GM18517 (cell line): ENCODE data around the gene GRK5.
"Not testable (repeated sequence)": the region's sequence is repeated elsewhere in the genome, so short reads cannot be mapped to it uniquely, and the experiment has no call there.

ENCODE experiments used
- ATAC-seq: cut with Tn5 transposase; IDR thresholded peaks from one replicate; pipeline ENCODE4 v1.9.1; 2021; ENCODE audit warnings: mild to moderate bottlenecking, moderate library complexity; ENCODE audit not compliant: unreplicated experiment

GRK5 gene

DNA sequence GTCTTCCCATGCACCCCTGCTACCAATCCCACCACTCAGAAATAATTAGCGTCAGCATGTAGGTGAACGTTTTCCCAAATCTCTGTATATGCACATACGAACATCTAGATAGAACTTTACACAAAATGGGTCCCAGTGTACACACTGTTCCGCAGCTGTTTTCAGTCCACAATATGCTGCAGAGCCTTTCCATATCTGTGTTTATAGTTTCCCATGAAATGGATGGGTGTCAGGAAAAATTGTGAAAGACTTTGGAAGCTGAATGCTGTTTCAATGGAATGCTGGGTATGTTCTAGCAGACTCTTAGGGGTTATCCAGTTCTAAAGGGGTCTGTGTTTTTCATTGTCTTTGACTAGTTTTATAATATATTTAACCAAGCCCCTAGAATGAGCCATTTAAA is 13.8 kb downstream of the GRK5 start:
- ATAC-seq: no peak

- ATAC-seq: no peak
Observed at GRCh38 chr10:119221666-119222065, 14.3 kb downstream of the GRK5 start.

GRCh38 chr10:119222537-119222936 is 15.2 kb downstream of the GRK5 start:
- ATAC-seq: no peak

- ATAC-seq: no peak
Observed at GRCh38 chr10:119222966-119223386, 15.6 kb downstream of the GRK5 start.

DNA sequence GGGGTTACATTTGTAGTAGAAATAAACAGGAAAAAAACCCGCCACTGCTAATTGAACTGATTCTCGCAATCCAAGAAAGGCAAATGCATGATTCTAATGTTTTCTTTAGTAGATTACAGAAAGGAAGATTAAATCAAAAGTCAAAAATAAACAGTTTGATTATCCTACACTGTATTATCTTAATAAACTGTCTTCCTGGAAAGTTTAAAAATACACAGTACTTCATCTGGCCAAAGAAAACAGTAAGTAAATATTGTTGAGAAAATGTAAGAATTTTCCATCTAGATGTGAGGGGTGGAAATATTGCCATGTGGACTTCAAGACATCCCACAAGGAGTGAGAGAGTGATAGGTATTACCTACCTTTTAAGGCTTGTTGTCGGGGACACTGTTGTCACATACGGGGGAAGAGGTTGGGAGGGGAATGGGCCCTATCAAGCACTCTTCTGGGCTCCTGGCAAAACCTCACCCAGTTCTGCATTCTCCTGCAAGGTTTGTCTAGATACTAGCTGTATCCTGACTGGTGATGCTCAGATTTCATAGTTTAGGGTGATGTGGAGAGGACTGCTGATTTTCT is 17.8 kb downstream of the GRK5 start:
- ATAC-seq: no peak

DNA sequence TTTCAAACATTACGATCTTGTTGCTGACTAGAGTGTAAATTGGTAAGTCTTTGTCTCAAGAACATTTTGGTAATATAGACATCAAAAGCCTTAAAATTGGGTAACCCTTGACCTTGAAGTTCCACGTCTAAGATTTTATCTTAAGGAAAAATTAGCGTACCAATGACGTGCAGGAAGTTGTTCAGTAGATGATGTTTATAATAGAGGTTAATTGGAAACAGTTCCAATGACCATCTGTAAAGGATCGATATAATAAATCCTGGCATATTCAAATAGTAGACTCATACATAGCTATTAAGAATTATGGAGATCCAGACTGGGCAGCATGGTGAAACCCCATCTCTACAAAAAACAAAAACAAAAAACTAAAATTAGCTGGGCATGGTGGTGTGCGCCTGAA is 20.5 kb downstream of the GRK5 start:
- ATAC-seq: no peak

- no peak for ATAC-seq
Observed at GRCh38 chr10:119231654-119232053, 24.3 kb downstream of the GRK5 start.

DNA sequence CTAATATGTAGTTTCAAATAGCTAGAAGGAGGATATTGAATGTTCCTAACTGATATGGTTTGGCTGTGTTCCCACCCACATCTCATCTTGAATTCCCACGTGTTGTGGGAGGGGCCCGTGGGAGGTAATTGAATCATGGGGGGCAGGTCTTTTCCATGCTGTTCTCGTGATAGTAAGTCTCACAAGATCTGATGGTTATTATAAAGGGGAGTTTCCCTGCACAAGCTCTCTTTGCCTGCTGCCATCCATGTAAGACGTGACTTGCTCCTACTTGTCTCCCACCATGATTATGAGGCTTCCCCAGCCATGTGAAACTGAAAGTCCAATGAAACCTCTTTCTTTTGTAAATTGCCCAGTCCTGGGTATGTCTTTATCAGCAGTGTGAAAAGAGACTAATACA is 25.1 kb downstream of the GRK5 start:
- ATAC-seq: not testable (repeated sequence)

DNA sequence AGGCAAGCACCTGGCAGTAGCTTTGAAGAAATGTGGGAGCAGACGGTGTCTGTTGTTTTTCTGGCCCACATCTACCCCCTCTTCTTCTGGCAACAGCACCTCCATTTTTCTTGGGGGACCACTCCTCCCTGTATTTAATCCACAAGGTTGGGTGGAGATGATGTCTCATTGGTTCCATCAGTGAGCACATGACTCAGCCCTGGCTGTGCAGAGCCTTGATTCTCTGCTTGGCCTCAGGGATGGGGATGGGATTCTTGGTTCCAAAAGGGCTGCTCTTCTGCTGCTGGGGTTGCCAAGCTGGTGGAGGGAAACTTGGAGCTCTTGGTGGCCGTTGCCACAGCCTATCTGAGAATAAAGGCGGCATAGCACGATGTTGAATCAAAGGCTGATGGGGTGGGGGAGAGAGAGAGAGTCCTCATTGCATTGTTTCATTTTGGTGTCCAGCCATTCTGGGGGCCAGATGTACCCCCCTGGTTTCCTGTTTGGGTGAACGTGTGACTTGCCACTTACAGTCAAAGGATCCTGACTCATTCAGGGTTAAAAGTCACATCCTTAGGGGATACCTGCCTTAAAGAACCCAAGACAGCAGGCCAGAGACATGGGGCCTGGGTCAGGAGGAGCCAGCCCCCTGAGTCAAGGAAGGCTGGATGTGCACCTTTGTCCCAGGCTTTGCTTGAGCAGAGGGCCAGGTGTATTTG is 25.9 kb downstream of the GRK5 start:
- no peak for ATAC-seq

- ATAC-seq: no peak
Observed at GRCh38 chr10:119233821-119234220, 26.4 kb downstream of the GRK5 start.

DNA sequence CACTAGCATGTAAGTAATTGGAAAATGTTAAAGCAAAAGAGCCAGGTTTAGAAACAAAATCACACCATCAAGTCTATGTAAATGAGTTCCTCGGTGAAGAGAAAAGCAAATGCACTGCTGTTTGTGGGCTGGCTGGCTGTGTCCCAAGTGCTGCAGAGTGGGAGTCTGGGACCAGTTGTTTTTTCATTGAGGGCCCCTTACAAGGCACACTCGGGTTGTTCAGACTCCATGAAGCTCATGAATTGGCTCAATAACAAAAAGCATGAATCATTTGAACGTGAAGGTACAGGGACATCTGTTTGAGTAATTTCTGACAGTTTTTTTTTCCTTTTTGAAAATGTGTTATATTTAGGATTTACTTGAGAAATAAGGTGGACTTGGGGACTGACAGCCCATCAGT is 28.0 kb downstream of the GRK5 start:
- ATAC-seq: no peak

GRCh38 chr10:119237722-119238436 is 30.5 kb downstream of the GRK5 start:
- ATAC-seq: no peak

GRCh38 chr10:119238577-119238976 is 31.2 kb downstream of the GRK5 start:
- no peak for ATAC-seq

DNA sequence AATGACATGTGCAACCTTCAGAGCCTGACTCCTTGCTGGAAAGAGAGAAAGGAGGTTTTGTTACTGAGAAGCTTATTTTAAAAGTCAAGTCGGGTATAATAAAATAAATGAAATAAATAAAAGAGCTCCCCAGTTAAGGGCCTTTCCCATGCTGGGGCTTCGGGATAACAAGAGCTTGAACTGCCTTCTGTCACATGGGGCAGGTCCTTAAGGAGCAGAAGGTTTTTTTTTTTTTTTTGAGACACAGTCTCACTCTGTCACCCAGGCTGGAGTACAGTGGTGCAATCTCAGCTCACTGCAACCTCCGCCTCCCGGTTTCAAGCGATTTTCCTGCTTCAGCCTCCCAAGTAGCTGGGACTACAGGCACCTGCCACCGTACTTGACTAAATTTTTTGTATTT is 31.6 kb downstream of the GRK5 start:
- not testable (repeated sequence) for ATAC-seq

DNA sequence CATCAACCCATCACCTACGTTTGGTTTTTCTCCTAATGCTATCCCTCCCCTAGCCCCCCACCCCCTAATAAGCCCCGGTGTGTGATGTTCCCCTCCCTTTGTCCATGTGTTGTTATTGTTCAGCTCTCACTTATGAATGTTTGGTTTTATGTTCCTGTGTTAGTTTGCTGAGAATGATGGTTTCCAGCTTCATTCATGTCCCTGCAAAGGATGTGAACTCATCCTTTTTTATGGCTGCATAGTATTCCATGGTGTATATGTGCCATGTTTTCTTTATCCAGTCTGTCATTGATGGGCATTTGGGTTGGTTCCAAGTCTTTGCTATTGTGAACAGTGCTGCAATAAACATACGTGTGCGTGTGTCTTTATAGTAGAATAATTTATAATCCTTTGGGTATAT is 32.3 kb downstream of the GRK5 start:
- ATAC-seq: not testable (repeated sequence)

- ATAC-seq: no peak
Observed at GRCh38 chr10:119241066-119241465, 33.7 kb downstream of the GRK5 start.

DNA sequence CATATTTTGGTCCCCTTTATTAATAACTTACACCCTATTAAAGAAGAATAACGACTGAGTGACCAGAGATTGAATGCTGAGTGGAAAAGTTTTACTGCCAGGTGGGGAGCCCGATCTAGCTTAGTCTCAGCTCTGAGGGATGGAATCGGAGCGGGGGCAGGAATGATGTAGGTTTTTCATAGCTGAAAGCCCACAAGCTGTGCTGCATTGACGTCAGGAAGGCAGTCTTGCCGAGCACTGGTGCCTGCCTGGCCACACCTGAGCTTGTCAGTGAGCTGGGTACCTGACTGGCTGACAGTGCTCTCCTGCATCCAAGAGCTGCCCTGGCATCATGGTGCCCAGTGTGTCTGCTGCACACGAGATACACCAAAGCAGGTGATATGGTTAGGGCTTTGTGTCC is 34.8 kb downstream of the GRK5 start:
- no peak for ATAC-seq

GRCh38 chr10:119243488-119243887 is 36.1 kb downstream of the GRK5 start:
- ATAC-seq: no peak

DNA sequence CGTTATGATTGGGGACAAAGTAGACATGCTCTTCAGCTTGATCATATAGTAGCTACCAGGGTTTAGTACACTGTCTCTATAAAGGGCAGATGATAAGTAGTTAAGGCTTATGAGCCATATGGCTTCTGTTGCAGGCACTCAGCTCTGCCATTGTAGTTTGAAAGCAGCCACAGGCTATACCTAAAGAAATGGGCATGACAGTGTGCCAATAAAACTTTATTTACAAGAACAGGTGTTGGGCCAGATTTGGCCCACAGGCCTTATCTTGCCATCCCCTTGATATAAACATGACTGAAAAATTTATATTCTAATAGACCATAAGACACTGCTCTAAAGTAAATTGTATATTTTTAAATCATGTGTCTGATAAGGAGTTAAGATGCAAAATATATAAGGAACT is 36.6 kb downstream of the GRK5 start:
- ATAC-seq: no peak

- no peak for ATAC-seq
Observed at GRCh38 chr10:119245272-119245671, 37.9 kb downstream of the GRK5 start.

- no peak for ATAC-seq
Observed at GRCh38 chr10:119246862-119247549, 39.6 kb downstream of the GRK5 start.

GRCh38 chr10:119247550-119247894 is 40.2 kb downstream of the GRK5 start:
- no peak for ATAC-seq
